ENCODE data around the gene CNNM4.

- TF ChIP-seq EZH2 (IDR thresholded peaks at IDR 0.05) (no peak), POLR2AphosphoS5 (IDR thresholded peaks at IDR 0.05; ENCODE audit: borderline replicate concordance, low read depth, low read length) (no peak)
Observed at GRCh38 chr2:96797066-96797625, 36.4 kb downstream of the CNNM4 start.

Data from SK-N-MC (cell line).